ENCODE measurements around the gene URM1. TPM values are rescaled to one million over a fixed set of nuclear protein-coding genes. Genes with fewer than 3 reads are reported as not detected.
A peak's percentile ranks its signal among the peaks of the same experiment; 100 is the strongest.

Gene URM1
- total RNA-seq, 1 donor from 2014 or later = 73.2 TPM

DNA sequence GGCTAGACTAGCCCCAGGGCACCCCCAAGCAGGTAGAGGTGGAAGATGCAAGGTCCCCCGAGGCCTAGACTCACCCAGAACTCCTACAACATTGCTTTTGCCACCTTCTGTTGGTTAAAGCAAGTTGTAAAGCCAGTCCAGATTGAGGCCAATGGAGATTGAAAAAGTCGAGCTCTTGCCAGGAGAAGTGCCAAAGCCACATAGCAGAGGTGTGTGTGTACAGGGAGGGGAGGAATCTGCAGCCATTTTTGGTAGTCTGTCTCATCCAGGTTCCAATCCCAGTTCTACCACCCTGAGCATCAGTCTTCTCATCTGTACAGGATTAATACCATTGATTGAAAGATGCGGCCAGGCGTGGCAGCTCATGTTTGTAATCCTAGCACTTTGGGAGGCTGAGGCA, 12.3 kb upstream of the URM1 start:
- no peaks in the 10 kb centered on the region for H3K9me3 Mint-ChIP-seq
- no peak overlapping the region for H3K27ac Mint-ChIP-seq (ENCODE audit: unreplicated experiment)
- TF ChIP-seq, protein P1, sequence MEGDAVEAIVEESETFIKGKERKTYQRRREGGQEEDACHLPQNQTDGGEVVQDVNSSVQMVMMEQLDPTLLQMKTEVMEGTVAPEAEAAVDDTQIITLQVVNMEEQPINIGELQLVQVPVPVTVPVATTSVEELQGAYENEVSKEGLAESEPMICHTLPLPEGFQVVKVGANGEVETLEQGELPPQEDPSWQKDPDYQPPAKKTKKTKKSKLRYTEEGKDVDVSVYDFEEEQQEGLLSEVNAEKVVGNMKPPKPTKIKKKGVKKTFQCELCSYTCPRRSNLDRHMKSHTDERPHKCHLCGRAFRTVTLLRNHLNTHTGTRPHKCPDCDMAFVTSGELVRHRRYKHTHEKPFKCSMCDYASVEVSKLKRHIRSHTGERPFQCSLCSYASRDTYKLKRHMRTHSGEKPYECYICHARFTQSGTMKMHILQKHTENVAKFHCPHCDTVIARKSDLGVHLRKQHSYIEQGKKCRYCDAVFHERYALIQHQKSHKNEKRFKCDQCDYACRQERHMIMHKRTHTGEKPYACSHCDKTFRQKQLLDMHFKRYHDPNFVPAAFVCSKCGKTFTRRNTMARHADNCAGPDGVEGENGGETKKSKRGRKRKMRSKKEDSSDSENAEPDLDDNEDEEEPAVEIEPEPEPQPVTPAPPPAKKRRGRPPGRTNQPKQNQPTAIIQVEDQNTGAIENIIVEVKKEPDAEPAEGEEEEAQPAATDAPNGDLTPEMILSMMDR (conservative IDR thresholded peaks at IDR 0.05) = no peak
- H3K4me1 Mint-ChIP-seq = peaks cover 25% of the 10 kb centered on the region
- H3K36me3 Mint-ChIP-seq (ENCODE audit: low read depth) = peaks cover 6% of the 10 kb centered on the region
- H3K27me3 Mint-ChIP-seq (ENCODE audit: low read depth) = no peaks in the 10 kb centered on the region
- no peak overlapping the region for H3K4me3 Mint-ChIP-seq
- DNase-seq (ENCODE audit: low read depth, low spot score) = no peak

DNA sequence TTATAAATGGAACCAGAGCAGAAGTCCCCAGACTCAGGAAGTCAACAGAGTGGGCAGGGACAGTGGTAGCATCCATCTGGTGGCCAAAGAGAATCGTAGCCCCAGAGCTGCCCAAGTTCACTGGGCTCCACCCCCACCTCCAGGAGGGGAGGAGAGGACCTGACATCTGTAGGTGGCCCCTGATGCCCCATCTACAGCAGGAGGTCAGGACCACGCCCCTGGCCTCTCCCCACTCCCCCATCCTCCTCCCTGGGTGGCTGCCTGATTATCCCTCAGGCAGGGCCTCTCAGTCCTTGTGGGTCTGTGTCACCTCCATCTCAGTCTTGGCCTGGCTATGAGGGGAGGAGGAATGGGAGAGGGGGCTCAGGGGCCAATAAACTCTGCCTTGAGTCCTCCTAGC, 10.3 kb upstream of the URM1 start:
- Mint-ChIP-seq H3K9me3 (no peaks in the 10 kb centered on the region), H3K4me3 (no peak overlapping the region), H3K27ac (ENCODE audit: unreplicated experiment) (no peak overlapping the region), H3K27me3 (ENCODE audit: low read depth) (peaks cover 3% of the 10 kb centered on the region), H3K36me3 (ENCODE audit: low read depth) (peaks cover 4% of the 10 kb centered on the region), H3K4me1 (peaks cover 40% of the 10 kb centered on the region)
- TF ChIP-seq, protein P1 (conservative IDR thresholded peaks at IDR 0.05) = no peak
- DNase-seq (ENCODE audit: low read depth, low spot score) = no peak

DNA sequence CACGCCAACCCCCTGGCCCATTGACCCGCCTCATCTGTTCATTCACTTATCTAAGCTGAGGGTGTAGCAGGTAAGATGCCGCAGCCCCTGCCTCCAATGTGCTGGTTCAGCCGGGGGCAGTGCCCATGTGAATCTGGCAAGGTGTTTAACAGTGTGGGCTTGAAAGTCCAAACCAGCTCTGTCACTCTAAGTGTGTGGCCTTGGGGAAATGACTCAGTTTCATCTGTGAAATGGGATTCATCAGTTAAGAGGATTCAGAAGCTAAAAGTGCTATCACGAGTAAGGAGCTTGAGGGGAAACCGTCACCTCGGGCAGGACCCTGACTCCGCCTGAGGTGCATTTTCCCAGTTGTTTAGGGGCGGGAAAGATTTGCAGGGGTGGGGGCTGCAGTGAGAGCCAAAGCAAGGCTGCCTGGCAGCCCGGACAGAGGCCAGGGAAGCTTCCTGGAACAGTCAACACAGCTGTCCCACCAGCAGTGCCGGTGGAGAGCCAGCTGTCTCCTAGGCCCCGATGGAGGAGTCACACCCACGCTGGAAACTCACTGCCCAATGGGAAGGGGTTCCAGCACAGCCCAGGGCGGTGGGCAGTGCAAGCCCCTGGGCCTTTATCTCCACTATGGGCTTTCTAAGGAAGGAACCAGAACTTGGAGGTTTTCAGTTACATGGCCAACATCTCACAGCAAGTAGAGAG, 9.7 kb upstream of the URM1 start:
- DNase-seq (ENCODE audit: low read depth, low spot score) = no peak
- Mint-ChIP-seq H3K4me1 (peaks cover 41% of the 10 kb centered on the region), H3K36me3 (ENCODE audit: low read depth) (no peaks in the 10 kb centered on the region), H3K27me3 (ENCODE audit: low read depth) (peaks cover 3% of the 10 kb centered on the region), H3K9me3 (no peaks in the 10 kb centered on the region), H3K4me3 (peak overlapping the region; percentile 76), H3K27ac (ENCODE audit: unreplicated experiment) (peak overlapping the region; percentile 44)
- TF ChIP-seq, protein P1 (conservative IDR thresholded peaks at IDR 0.05) = no peak

DNA sequence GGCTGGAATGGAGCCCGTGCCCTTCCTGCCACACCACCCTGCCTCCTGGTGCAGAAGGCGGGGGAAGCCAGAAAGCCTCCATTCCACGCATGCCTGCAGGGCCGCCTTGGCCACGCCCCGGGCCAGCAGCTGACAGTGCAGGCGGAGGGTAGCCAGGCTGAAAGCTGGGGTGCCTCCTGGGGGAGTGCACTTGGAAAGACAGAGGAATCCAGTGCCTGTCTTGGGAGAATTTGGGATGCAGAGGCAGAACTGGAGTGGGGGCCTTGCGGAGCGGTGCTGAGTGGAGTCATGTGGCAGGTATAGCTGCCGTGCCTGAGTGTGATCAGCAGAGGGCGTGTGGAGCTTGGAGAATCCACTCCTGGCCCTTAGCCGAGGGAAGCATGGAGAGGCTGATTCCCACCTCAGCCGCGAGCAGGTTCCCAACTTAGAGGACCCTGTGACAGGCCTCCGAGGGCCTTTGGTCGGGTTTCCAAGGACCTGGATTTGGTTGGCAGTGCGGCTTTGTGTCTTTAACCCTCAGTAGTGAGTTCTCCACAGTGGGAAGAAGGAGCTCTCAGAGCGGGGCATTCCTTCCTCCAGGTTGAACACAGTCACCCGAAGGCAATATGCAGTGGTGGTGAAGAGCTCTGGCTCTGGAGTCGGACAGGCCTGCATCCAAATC, 9.1 kb upstream of the URM1 start:
- Mint-ChIP-seq H3K4me3 (peak overlapping the region; percentile 76), H3K27me3 (ENCODE audit: low read depth) (peaks cover 3% of the 10 kb centered on the region), H3K9me3 (no peaks in the 10 kb centered on the region), H3K27ac (ENCODE audit: unreplicated experiment) (peak overlapping the region; percentile 3), H3K36me3 (ENCODE audit: low read depth) (no peaks in the 10 kb centered on the region), H3K4me1 (peaks cover 48% of the 10 kb centered on the region)
- peak; percentile 81 for DNase-seq (ENCODE audit: low read depth, low spot score)
- TF ChIP-seq, protein P1 (conservative IDR thresholded peaks at IDR 0.05) = peak; percentile 96

DNA sequence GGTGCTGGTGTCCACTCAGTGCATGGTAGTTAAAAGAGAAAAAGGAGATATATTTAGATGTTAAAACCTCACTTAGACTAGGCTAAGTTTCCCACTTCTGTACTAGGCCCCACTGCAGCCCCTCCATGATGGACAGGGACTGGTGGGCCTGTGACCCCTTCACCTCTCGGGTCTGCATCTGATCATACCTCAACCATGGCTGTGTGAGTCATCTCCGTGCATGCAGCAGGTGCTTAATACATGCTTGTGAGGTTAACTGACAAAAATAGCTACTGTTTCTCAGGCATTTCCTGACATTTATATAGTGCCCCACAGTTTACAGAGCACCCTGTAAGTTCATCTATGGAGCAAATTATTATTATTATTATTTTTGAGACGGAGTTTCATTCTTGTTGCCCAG, 8.4 kb upstream of the URM1 start:
- no peak for DNase-seq (ENCODE audit: low read depth, low spot score)
- Mint-ChIP-seq H3K27me3 (ENCODE audit: low read depth) (peaks cover 3% of the 10 kb centered on the region), H3K27ac (ENCODE audit: unreplicated experiment) (peak overlapping the region; percentile 3), H3K9me3 (no peaks in the 10 kb centered on the region), H3K36me3 (ENCODE audit: low read depth) (no peaks in the 10 kb centered on the region), H3K4me3 (peak overlapping the region; percentile 76), H3K4me1 (peaks cover 50% of the 10 kb centered on the region)
- TF ChIP-seq, protein P1 (conservative IDR thresholded peaks at IDR 0.05) = no peak

All from neural crest cell (in vitro differentiated cells).